Measurements from ENCODE around the gene WDR76.

The WDR76 gene

GRCh38 chr15:43879386-43880355 lies 52.9 kb downstream of the WDR76 start:
- DNase-seq: no peak

GRCh38 chr15:43880406-43881194 lies 53.8 kb downstream of the WDR76 start:
- DNase-seq: no peak

GRCh38 chr15:43881245-43881644 lies 54.4 kb downstream of the WDR76 start:
- no peak for DNase-seq

- DNase-seq: no peak
These were observed 55.1 kb downstream of the WDR76 start for GRCh38 chr15:43881944-43882343.

- no peak for DNase-seq
These were observed 56.8 kb downstream of the WDR76 start for GRCh38 chr15:43883571-43883970.

- no peak for DNase-seq
These were observed 59.8 kb downstream of the WDR76 start for GRCh38 chr15:43886558-43886957.

- DNase-seq: no peak
These were observed 61.1 kb downstream of the WDR76 start for GRCh38 chr15:43887901-43888300.

- DNase-seq: no peak
These were observed 62.2 kb downstream of the WDR76 start for GRCh38 chr15:43889042-43889441.

- DNase-seq: no peak
These were observed 67.2 kb downstream of the WDR76 start for GRCh38 chr15:43893956-43894355.

GRCh38 chr15:43895586-43895985 lies 68.8 kb downstream of the WDR76 start:
- DNase-seq: no peak

- no peak for DNase-seq
These were observed 69.7 kb downstream of the WDR76 start for GRCh38 chr15:43896543-43896942.

GRCh38 chr15:43898891-43899290 lies 72.1 kb downstream of the WDR76 start:
- no peak for DNase-seq

GRCh38 chr15:43899928-43900327 lies 73.1 kb downstream of the WDR76 start:
- DNase-seq: no peak

- no peak for DNase-seq
These were observed 74.2 kb downstream of the WDR76 start for GRCh38 chr15:43900996-43901395.

GRCh38 chr15:43901495-43901894 lies 74.7 kb downstream of the WDR76 start:
- DNase-seq: no peak

- peak; percentile 15 for DNase-seq
These were observed 77.1 kb downstream of the WDR76 start for GRCh38 chr15:43903864-43904290.

- DNase-seq: no peak
These were observed 79.0 kb downstream of the WDR76 start for GRCh38 chr15:43905755-43906154.

GRCh38 chr15:43908516-43909050 lies 81.8 kb downstream of the WDR76 start:
- no peak for DNase-seq

- DNase-seq: no peak
These were observed 84.5 kb downstream of the WDR76 start for GRCh38 chr15:43911235-43911781.

GRCh38 chr15:43912208-43912607 lies 85.4 kb downstream of the WDR76 start:
- DNase-seq: no peak

GRCh38 chr15:43913026-43913780 lies 86.4 kb downstream of the WDR76 start:
- no peak for DNase-seq

- DNase-seq: no peak
These were observed 87.1 kb downstream of the WDR76 start for GRCh38 chr15:43913941-43914340.

Data from activated CD4-positive, alpha-beta T cell treated with anti-CD3 and anti-CD28 coated beads for 1 hour (primary cell).